HepG2 (cell line): ENCODE results near the gene TRIM44.

ENCODE experiments used
- ARHGAP35 ChIP-seq: sonication (generic); formaldehyde crosslinking; IDR thresholded peaks from 2 replicates; pipeline ENCODE4 v1.9.0; 2022; ENCODE audit warnings: mild to moderate bottlenecking, inconsistent platforms, moderate library complexity, missing genetic modification reagents, borderline replicate concordance
- ATF7 ChIP-seq, 2 experiments: fragments of 450-650 bp in 1 of 2; sonication (generic) in 1 of 2; formaldehyde crosslinking in 1 of 2; IDR thresholded peaks; 2 replicates each; pipeline versions ENCODE4 v1.4.0 to v1.6.1; 2016 to 2020; ENCODE audit warnings: antibody characterized with exemption in 1 of 2, mild to moderate bottlenecking in 1 of 2, missing genetic modification reagents in 1 of 2
- CTCF ChIP-seq: sonication (generic); formaldehyde crosslinking; IDR thresholded peaks from 2 replicates; pipeline ENCODE4 v1.5.0; 2020; ENCODE audit warnings: mild to moderate bottlenecking, missing genetic modification reagents, moderate library complexity
- DPF2 ChIP-seq: sonication (generic); formaldehyde crosslinking; IDR thresholded peaks from 2 replicates; pipeline ENCODE4 v1.4.0; 2020; ENCODE audit warnings: mild to moderate bottlenecking, low read depth, missing genetic modification reagents, borderline replicate concordance
- MAX ChIP-seq: IDR thresholded peaks from 2 replicates; pipeline ENCODE4 v1.6.1; 2012; ENCODE audit warnings: inconsistent platforms
- TMF1 ChIP-seq: sonication (generic); formaldehyde crosslinking; IDR thresholded peaks from 2 replicates; pipeline ENCODE4 v1.8.1; 2022; ENCODE audit warnings: low read depth, missing genetic modification reagents
- ZFP36 ChIP-seq: fragments of 150-350 bp; IDR thresholded peaks from 2 replicates; pipeline ENCODE4 v1.6.1; 2018; ENCODE audit warnings: borderline replicate concordance, low read length, low read depth; ENCODE audit not compliant: partially characterized antibody
- ZNF510 ChIP-seq: sonication (generic); formaldehyde crosslinking; IDR thresholded peaks from 2 replicates; pipeline ENCODE4 v1.4.0; 2020; ENCODE audit warnings: low read depth, mild to moderate bottlenecking, missing genetic modification reagents
- TF ChIP-seq, protein P1 (sequence below): sonication (generic); formaldehyde crosslinking; IDR thresholded peaks from 2 replicates; pipeline ENCODE4 v1.4.0; 2020; ENCODE audit warnings: mild to moderate bottlenecking, missing genetic modification reagents
- TF ChIP-seq, protein P2 (sequence below): sonication (generic); formaldehyde crosslinking; IDR thresholded peaks from 2 replicates; pipeline ENCODE4 v1.5.0; 2020; ENCODE audit warnings: missing genetic modification reagents

DNA sequence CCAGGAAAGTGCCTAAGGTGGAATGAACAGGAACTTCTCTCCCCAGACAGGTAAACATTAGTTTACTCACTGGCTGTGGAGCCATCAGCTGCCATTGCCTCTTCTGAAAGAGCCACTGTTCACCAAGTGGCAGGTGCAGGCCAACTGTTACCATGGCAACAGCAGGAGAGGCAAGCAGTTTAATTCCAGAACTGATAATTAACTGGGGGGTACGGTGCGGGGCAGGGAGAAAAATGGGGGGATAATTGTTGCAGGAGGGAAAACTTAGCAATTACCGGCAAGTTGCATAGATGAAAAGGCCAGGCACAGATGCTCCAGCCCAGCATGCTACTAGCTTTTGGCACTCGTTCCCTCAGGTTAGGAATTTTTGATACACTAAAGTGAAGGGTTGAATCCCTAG, 85.1 kb downstream of the TRIM44 start:
- no peak for TF ChIP-seq DPF2
- no peak for TF ChIP-seq ZFP36
- TF ChIP-seq CTCF (CRISPR knock-in tag): no peak
- TF ChIP-seq ZNF510 (CRISPR knock-in tag): no peak
- no peak for TF ChIP-seq MAX
- TF ChIP-seq ARHGAP35 (CRISPR knock-in tag): no peak
- TF ChIP-seq, protein P1, sequence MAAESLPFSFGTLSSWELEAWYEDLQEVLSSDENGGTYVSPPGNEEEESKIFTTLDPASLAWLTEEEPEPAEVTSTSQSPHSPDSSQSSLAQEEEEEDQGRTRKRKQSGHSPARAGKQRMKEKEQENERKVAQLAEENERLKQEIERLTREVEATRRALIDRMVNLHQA (CRISPR knock-in tag): no peak
- no peak for TF ChIP-seq TMF1 (CRISPR knock-in tag)
- TF ChIP-seq ATF7 (IDR thresholded peaks at IDR 0.05): no peak
- TF ChIP-seq ATF7 (CRISPR knock-in tag; IDR thresholded peaks at IDR 0.05): no peak
- TF ChIP-seq, protein P2, sequence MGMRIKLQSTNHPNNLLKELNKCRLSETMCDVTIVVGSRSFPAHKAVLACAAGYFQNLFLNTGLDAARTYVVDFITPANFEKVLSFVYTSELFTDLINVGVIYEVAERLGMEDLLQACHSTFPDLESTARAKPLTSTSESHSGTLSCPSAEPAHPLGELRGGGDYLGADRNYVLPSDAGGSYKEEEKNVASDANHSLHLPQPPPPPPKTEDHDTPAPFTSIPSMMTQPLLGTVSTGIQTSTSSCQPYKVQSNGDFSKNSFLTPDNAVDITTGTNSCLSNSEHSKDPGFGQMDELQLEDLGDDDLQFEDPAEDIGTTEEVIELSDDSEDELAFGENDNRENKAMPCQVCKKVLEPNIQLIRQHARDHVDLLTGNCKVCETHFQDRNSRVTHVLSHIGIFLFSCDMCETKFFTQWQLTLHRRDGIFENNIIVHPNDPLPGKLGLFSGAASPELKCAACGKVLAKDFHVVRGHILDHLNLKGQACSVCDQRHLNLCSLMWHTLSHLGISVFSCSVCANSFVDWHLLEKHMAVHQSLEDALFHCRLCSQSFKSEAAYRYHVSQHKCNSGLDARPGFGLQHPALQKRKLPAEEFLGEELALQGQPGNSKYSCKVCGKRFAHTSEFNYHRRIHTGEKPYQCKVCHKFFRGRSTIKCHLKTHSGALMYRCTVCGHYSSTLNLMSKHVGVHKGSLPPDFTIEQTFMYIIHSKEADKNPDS (CRISPR knock-in tag): no peak
